ENCODE data around the gene GPR142.

GPR142 gene

DNA sequence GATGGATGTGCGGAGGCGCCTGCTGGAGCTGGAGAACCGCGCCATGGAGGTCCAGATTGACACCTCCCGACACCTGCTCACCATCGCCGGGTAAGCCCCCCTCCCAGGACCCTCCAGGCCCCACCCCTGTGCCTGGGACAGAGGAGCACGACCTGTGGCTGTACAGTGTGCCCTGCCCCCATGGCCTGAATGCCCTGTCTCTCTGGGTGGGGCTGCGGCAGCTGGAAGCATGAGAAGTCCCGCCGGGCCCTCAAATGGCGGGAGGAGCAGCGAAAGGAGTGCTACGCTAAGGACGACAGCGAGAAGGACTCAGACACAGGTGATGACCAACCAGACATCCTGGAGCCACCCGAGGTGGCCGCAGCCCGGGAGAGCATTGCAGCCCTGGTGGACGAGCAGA is 16.8 kb upstream of the GPR142 start:
- DNase-seq (ENCODE audit: low read depth, low spot score) = no peak
- in situ Hi-C loops (cut with HindIII; ENCODE audit: low sequenced_read_pairs) = no loop called here
- TF ChIP-seq CTCF (IDR thresholded peaks at IDR 0.05; ENCODE audit: low read depth, low read length) = no peak
- no peak overlapping the region for H3K4me3 ChIP-seq (ENCODE audit: low read depth, low read length)

DNA sequence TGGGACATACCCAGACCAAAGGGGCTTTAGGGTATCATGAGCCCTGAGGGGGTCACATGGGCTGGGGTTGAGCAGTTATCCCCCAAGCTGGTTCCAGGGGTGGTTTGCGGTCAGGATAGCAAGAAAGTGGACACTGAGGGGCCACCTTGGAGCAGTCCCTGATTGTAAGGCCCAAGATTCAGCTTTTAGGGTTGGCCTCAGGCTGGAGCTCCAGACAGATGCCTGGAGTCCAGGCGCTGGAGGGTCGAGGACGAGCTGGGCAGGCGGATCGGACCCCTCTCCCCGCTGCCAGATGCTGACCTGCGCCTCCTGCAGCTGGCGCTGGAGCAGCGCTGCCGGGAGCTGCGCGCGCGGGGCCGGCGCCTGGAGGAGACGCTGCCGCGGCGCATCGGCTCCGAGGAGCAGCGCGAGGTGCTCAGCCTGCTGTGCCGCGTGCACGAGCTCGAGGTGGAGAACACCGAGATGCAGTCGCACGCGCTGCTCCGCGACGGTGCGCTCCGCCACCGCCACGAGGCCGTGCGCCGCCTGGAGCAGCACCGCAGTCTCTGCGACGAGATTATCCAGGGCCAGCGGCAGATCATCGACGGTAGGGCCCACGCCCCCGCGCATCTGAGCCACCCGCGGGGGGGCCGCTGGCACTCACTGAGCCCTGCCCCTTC is 15.6 kb upstream of the GPR142 start:
- no peak for TF ChIP-seq CTCF (IDR thresholded peaks at IDR 0.05; ENCODE audit: low read depth, low read length)
- in situ Hi-C loops (cut with HindIII; ENCODE audit: low sequenced_read_pairs) = no loop called here
- no peak for DNase-seq (ENCODE audit: low read depth, low spot score)
- H3K4me3 ChIP-seq (ENCODE audit: low read depth, low read length) = no peak overlapping the region

DNA sequence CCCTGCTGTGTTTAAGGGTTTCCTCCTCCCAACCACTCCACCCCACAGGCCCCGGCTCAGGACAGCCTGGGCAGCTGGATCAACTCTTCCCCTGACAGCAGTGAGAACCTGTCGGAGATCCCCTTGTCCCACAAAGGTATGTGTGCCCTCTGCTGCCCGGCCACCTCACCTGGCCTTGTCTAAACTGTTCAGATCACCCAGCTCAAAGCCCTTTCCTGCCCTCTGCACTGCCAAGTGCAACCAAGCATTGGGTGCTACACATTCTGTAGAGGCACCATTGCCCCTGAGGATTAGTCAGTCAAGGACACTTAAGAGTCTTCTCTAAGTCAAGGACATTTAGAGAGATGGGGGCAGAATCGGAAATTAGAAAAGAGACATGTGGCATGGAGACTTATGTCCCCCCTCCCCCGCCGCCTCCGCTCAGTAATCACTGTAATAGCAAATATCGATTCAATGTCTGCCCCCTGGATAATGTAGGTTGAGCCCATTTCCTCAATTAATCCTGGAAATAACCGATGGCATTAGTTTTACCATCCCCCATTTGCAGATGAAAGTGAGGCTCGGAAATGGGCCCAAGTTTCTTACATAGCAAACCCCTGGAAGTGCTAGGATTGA is 13.8 kb upstream of the GPR142 start:
- no peak for DNase-seq (ENCODE audit: low read depth, low spot score)
- TF ChIP-seq CTCF (IDR thresholded peaks at IDR 0.05; ENCODE audit: low read depth, low read length) = no peak
- H3K4me3 ChIP-seq (ENCODE audit: low read depth, low read length) = no peak overlapping the region
- in situ Hi-C loops (cut with HindIII; ENCODE audit: low sequenced_read_pairs) = no loop called here

DNA sequence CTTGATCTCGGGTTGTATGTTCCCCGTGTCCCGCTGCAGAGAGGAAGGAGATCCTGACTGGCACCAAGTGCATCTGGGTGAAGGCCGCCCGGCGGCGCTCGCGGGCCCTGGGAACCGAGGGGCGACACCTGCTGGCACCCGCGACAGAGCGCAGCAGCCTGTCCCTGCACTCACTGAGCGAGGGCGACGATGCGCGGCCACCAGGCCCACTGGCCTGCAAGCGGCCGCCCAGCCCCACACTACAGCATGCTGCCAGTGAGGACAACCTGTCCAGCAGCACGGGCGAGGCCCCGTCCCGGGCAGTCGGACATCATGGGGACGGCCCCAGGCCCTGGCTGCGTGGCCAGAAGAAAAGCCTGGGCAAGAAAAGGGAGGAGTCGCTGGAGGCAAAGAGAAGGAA is 13.2 kb upstream of the GPR142 start:
- no peak overlapping the region for H3K4me3 ChIP-seq (ENCODE audit: low read depth, low read length)
- in situ Hi-C loops (cut with HindIII; ENCODE audit: low sequenced_read_pairs) = no loop called here
- TF ChIP-seq CTCF (IDR thresholded peaks at IDR 0.05; ENCODE audit: low read depth, low read length) = no peak
- DNase-seq (ENCODE audit: low read depth, low spot score) = no peak

DNA sequence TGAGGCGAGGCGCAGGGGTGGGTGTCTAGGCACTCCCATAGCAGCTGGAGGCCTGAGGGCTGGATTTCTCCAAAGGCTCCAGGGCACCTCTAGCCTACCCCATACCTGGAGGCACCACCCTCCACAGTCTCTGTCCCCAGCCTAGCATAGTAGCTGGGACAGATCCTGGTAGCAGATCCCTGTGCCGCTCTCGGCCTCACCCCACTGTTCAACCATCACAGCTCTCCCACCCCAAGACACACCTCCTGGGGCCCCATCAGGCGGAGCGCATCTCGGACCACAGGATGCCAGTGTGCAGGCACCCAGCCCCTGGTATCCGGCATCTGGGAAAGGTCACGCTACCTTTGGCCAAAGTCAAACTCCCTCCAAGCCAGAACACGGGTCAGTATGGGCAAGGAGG is 12.7 kb upstream of the GPR142 start:
- in situ Hi-C loops (cut with HindIII; ENCODE audit: low sequenced_read_pairs) = no loop called here
- TF ChIP-seq CTCF (IDR thresholded peaks at IDR 0.05; ENCODE audit: low read depth, low read length) = no peak
- H3K4me3 ChIP-seq (ENCODE audit: low read depth, low read length) = no peak overlapping the region
- DNase-seq (ENCODE audit: low read depth, low spot score) = no peak

- DNase-seq (ENCODE audit: low read depth, low spot score) = no peak
- no peak for TF ChIP-seq CTCF (IDR thresholded peaks at IDR 0.05; ENCODE audit: low read depth, low read length)
- in situ Hi-C loops (cut with HindIII; ENCODE audit: low sequenced_read_pairs) = no loop called here
- no peak overlapping the region for H3K4me3 ChIP-seq (ENCODE audit: low read depth, low read length)
Observed at GRCh38 chr17:74355065-74355464, 12.2 kb upstream of the GPR142 start.

All from astrocyte of the spinal cord (primary cell).